NCI-H146 treated with DMSO at 0.1 percent for 48 hours (cell line): ENCODE measurements around the gene PKNOX2.
"Not testable (repeated sequence)": the region's sequence is repeated elsewhere in the genome, so short reads cannot be mapped to it uniquely, and the experiment has no call there.

ENCODE experiments used
- DNase-seq: peaks from one replicate; lab custom pipeline; 2025; ENCODE audit not compliant: unreplicated experiment; lab: John Stamatoyannopoulos, UW

PKNOX2 gene

GRCh38 chr11:125201525-125202141 lies 37.1 kb downstream of the PKNOX2 start:
- DNase-seq: no peak

GRCh38 chr11:125202362-125202880 lies 37.9 kb downstream of the PKNOX2 start:
- no peak for DNase-seq

- no peak for DNase-seq
These were observed 38.4 kb downstream of the PKNOX2 start for GRCh38 chr11:125202977-125203376.

- DNase-seq: no peak
These were observed 43.4 kb downstream of the PKNOX2 start for GRCh38 chr11:125207866-125208425.

GRCh38 chr11:125210066-125210465 lies 45.5 kb downstream of the PKNOX2 start:
- no peak for DNase-seq

- no peak for DNase-seq
These were observed 46.8 kb downstream of the PKNOX2 start for GRCh38 chr11:125211191-125211947.

DNA sequence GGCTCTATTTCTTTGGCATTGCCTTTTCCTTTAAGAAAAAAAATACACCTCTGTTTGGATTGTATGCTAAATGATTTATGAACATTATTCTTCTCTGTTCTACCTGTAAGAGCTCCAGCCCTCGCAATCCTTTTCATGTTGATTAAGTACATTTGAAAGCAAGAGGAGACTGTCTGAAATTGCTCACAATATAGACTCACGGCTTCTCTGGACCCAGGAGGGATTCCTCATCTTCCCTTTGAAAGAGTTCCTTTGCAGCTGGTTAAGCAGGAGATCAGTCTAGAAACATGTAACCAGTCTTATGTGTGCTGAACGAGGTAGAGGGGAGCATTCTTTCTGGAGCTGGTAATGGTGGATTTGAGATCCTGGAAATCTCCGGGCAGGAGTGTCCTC lies 47.4 kb downstream of the PKNOX2 start:
- no peak for DNase-seq

DNA sequence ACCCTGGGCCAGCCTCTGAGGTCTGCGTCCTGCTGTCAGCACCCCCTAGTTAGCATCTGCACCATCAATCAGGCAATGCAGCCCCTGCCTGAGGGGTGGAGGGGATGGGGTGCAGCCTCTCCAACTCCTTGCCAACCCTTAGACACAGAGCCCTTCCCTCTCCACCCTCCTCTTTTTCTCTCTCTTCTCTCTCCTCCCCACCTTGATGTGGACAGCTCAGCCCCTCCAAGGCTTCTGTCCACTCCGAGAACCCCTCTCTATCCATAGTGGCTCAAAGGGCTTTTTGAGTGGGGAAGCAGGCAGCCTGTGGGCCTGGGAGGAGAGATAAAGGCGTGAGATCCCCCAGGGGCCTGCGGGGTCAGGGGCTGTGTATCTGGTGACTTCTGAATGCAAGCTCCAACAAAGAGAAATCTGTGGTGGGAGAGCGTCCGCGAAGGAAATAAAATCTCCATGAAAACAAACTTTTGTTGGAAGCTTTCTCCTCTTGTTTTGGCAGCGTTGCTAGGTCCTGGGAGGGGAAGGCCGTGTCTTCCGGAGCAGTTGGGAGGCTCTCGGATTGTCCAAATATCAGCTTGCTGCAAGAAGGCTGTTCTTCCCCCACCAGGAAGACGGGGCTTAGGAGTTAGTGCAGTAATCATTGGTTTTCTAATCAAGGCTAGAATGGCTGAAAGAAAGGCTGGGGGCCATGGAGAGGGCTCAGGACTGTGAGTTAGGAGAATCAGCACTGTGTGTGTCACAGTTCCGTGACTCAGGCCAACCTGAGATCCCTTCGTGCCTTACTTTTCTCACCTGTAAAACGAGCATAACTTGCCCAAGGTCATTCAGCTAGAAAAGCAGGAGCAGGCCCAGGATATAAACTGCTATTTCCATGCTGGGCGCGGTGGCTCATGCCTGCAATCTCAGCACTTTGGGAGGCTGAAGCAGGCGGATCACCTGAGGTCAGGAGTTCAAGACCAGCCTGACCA lies 50.3 kb downstream of the PKNOX2 start:
- DNase-seq: no peak

GRCh38 chr11:125215976-125216375 lies 51.4 kb downstream of the PKNOX2 start:
- no peak for DNase-seq

DNA sequence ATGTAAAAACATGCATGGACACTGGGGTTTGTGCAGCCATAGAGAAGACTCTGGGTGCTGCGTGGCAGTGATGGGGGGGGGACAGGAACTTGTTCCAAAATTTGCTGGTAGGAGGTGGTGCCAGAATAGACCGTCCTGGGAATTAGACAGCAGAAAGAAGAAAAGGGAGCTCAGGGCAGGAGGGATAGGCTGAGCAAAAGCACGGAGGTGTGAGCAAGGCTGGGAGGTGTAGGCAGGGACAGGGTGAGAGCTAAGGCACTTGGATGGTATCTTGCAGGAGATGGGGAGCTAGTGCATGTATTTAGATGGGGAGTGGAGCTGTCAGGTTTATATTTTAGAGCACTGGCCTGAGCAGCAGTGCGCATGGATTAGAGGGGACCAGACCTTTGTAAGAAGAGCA lies 53.8 kb downstream of the PKNOX2 start:
- DNase-seq: no peak

GRCh38 chr11:125221461-125221860 lies 56.9 kb downstream of the PKNOX2 start:
- no peak for DNase-seq

- DNase-seq: no peak
These were observed 57.9 kb downstream of the PKNOX2 start for GRCh38 chr11:125222494-125222893.

DNA sequence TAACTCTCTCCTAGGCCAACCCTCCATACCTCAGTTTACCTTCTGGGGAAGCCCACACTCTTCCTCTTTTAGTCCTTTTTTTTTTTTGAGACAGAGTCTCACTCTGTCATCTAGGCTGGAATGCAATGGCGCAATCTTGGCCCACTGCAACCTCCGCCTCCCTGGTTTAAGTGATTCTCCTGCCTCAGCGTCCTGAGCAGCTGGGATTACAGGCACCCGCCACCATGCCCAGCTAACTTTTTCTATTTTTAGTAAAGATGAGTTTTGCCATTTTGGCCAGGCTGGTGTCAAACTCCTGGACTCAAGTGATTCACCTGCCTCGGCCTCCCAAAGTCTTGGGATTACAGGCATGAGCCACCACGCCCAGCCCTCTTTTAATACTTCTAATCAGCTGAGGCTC lies 58.6 kb downstream of the PKNOX2 start:
- not testable (repeated sequence) for DNase-seq

- no peak for DNase-seq
These were observed 59.4 kb downstream of the PKNOX2 start for GRCh38 chr11:125223901-125224361.

GRCh38 chr11:125224391-125225021 lies 60.0 kb downstream of the PKNOX2 start:
- no peak for DNase-seq

DNA sequence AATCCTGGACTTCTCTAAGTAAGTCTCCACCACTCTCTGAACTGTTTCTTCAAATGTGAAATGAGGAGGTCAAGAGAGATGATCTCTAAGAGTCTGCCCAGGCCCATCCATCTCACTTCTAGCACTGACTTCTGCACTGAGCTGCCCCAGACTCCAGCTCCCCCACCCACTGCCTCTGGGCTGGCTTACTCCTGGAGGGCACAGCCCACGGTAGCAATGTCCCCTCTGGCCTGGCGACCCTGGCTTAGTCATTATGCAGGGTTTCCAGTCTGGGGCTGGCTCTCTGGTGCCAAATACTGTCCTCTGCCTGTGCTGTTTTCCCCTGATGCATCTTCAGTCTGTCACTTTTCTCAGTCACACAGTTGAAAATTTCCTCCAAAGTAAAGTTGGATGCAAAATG lies 60.9 kb downstream of the PKNOX2 start:
- DNase-seq: no peak

DNA sequence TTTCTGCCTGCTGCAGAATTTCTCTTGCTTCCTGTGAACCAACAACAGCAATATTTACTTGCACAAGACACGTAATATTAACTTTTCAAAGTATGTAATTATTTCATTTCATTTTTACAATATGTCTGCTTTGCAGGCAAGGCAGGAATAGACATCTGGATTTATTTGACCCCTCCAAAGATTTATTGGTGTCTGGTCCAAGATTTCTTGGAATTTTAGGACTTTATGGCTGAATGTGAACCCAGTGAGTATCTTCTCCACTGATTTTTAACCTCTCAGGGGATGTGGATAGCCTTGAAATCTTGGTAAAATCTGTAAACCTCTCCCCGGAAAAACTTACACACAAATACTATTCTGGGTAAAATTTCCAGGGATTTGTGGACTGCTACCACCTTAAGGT lies 61.5 kb downstream of the PKNOX2 start:
- DNase-seq: no peak

- DNase-seq: no peak
These were observed 62.2 kb downstream of the PKNOX2 start for GRCh38 chr11:125226706-125227105.

DNA sequence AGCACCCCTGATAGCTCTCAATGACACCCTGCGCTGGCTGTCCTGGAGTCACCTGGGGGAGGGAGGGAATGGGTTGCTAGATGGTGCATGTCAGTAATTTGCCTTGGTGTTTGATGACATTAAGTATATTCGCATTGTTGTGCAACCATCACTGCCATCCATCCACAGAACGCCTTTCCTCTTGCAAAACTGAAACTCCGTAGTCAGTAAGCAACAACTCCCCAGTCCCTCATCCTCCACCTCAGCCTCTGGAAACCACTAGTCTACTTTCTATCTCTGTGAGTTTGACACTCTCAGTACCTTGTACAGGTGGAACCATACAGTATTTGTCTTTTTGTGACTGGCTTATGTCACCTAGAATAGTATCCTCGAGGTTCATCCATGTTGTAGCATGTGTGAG lies 62.6 kb downstream of the PKNOX2 start:
- no peak for DNase-seq

- no peak for DNase-seq
These were observed 63.9 kb downstream of the PKNOX2 start for GRCh38 chr11:125228445-125228844.

DNA sequence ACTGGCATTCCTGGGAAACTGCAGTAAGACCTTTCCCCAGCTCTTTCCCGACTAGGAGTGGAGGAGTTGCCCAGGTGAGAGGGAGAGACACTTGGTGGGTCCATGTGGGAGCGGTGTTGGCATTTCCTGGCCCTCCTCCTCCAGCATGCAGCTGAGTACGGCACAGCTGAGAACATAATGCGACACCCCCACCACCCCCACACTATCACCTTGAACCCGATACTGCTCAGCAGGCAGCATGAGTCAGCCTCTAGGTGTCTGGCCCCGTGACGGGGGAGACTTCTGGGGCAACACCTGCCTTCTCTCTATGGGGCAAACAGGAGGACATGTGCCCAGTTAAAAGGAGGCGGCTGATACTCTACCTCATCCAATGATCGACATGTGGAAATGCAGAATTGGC lies 64.4 kb downstream of the PKNOX2 start:
- DNase-seq: no peak
